Measurements from ENCODE around the gene GTF2IRD1. TPM values are rescaled to one million over a fixed set of nuclear protein-coding genes. Genes with fewer than 3 reads are reported as not detected.

GTF2IRD1 gene
- total RNA-seq, 1 donor from 2014 or later, result 0.39 TPM

GRCh38 chr7:74585844-74586243 is 132.1 kb downstream of the GTF2IRD1 start:
- intact Hi-C loops (cut with micrococcal nuclease), result no loop called here

DNA sequence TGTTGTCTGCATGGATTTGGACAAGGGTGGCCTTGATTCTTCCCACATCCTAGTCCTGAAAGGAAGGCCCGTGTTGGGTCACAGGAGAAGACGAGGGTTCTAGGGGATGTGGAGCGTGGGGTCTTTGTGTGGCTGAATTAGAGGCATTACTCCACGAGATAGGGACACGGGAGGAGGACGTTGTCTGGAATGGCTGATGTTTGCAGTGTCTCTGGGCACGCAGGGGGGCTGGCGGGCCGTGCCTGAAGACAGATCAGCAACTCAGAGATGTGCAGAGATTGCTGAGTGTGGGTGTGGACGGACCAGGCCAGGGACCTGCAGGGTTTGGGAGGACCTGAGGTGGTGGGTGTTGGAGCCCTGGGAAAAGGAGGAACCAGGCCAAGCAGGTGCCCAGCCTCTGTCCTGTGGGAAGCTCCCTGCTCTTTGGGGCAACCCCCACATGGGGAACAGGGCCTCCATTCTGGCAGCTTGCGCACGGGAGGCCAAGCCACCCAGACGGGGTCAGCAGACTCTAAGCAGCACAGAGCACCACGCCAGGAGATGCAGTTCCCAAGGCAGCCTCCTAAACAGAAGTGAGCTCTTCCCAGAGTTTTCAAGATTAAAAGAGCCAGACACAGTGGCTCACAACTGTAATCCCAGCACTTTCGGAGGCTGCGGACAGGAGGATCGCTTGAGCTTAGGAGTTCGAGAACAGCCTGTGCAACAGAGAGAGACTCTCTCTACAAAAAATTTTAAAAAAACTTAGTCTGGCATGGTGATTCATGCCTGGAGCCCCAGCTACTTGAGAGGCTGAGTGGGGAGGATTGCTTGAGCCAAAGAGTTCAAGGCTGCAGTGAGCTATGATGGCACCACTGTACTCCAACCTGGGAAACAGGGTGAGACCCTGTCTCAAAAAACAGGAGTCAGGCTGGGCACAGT is 132.8 kb downstream of the GTF2IRD1 start:
- intact Hi-C loops (cut with micrococcal nuclease), result no loop called here

- intact Hi-C loops (cut with micrococcal nuclease), result no loop called here
Observed at GRCh38 chr7:74587435-74588126, 133.9 kb downstream of the GTF2IRD1 start.

- intact Hi-C loops (cut with micrococcal nuclease), result no loop called here
Observed at GRCh38 chr7:74590813-74591212, 137.1 kb downstream of the GTF2IRD1 start.

GRCh38 chr7:74598558-74598957 is 144.9 kb downstream of the GTF2IRD1 start:
- intact Hi-C loops (cut with micrococcal nuclease), result no loop called here

DNA sequence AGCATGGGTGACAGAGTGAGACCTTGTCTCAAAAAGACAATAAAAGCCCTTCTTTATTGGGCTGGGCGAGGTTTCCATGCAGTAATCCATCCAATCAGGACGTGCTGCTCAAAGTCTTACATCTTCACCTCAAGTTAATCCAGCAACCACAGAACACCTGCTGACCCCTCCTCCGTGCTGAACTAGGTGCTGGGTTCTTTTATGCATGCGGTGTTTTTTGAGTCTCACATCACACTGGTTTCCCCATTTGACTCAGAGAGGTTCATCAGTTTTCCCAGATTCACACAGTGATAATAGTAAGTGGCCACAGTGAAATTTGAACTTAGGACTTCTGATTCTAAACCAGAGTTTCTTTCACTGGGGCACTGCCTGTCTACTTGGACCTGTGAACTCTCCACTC is 145.5 kb downstream of the GTF2IRD1 start:
- intact Hi-C loops (cut with micrococcal nuclease), result no loop called here

DNA sequence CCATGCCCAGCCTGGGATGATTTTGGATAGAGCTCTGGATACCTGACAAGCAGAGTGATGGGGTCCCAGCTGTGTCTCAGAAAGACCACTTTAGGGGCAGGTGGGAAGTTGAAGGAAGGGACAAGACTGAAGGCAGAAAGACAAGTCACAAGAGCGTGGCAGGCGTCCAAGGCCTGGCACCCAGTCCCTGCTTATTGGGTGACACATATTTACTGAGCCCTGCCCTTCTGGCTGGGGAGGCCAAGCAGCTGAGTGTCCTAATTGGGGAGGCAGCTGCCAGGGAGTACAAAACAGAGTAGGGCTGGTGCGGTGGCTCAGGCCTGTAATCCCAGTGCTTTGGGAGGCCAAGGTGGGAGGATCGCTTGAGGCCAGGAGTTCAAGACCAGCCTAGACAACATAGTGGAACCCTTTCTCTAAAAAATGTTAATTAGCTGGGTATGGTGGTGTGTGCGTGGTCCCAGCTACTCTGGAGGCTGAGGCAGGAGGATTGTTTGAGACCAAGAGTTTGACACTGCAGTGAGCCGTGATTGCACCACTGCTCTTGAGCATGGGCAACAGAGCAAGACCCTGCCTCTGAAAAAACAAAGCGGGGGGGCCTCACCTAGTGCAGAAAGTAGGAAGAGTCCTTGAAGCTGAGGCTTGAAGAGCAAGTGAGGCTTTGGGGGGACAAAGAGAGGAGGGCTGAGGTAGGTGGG is 150.8 kb downstream of the GTF2IRD1 start:
- intact Hi-C loops (cut with micrococcal nuclease), result no loop called here

DNA sequence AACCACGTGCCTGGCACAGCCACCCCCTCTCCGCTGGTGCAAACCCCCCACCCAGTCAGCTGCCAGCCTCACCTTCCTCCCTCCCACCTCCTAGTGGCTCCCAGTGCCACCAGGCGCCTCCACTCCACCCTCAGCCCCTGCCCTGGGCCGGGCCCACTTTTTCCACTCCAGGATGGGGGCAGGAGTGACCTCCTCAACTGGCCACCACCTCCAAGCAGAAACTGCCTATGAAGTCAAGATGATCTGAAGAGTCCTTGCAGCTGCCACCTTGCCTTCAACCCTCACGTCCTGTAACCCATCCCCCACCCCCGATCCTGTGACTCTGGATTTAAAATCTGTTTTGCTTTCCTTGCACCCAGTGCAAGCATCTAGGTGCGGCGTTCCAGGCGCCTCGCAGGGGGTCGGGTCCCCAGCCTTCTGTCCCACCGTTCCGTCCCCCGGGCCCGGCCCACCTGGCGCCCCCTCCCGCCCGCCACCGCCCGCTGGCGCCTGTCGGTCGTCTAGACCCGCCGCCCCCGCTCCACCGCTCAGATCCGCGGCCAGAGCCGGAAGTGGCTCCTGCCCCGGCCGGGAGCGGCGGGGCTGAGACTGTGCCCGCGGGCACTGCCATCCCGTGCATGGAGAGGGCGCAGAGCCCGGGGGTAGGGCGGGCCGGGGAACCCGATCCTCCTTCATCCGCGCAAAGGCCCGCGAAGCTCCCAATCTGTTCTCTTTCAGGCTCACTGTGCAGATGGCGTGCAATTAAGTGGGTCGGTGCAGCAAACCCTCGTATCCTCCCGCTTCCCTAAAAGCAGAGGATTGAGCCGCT is 152.6 kb downstream of the GTF2IRD1 start:
- intact Hi-C loops (cut with micrococcal nuclease), result no loop called here

DNA sequence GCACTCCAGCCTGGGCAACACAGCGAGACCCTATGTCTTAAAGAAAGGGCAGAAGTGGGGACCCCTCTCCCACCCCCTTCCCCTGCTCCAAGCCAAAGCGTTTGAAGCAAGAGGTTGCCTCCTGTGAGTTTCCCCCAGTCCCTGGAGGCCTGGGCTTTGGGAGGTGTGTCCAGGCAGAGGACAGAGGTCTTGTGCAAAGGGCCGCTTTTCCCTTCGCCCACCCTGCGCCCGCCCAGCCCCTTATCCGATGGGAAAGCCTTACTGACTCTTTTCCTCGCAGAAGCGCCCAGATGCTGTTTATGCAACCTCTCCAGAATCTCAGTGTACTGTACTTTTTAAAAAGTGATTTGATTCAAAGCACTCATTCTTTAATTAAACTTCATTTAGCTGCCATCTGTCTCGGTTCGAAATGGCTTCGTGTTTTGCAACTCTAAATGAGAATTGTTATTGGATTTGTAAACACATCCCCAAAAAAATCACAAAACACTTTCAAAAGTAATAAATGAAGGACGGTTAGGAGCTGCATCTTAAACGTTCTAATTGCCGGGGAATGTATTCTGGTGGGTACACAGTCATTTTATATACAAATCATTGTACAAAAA is 153.3 kb downstream of the GTF2IRD1 start:
- intact Hi-C loops (cut with micrococcal nuclease), result no loop called here

DNA sequence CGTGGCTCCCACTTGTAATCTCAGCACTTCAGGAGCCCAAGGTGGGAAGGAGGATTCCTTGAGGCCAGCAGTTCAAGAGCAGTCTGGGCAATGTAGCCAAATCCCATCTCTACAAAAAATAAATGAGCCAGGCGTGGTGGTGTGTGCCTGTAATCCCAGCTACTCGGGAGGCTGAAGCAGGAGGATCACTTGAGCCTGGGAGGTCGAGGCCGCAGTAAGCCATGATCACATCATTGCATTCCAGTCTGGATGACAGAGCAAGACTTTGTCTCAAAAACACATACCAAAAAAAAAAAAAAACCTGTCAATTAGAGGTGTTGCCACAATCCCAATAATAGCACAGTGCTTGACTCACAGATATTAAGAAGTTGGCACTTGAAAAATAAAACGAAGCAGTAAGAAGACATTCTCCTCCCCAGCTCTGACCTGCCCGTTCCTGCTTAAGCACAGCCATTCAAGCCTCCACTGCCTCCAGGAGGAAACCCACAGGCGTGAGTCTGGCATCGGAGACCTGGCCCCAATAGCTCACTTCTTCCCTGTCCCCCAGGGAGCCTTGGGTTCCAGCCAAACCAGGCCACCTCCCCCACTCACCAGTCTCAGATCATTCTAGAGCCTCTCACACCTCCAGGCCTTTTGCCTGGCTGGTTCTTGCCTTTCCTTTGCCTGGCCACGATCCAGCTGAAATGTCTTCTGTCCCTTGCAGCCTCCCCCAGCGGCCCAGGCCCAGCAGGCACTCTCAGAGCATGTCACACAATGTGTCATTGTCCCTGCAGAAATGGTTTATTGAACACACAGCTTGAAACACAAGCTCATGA is 158.5 kb downstream of the GTF2IRD1 start:
- intact Hi-C loops (cut with micrococcal nuclease), result no loop called here

DNA sequence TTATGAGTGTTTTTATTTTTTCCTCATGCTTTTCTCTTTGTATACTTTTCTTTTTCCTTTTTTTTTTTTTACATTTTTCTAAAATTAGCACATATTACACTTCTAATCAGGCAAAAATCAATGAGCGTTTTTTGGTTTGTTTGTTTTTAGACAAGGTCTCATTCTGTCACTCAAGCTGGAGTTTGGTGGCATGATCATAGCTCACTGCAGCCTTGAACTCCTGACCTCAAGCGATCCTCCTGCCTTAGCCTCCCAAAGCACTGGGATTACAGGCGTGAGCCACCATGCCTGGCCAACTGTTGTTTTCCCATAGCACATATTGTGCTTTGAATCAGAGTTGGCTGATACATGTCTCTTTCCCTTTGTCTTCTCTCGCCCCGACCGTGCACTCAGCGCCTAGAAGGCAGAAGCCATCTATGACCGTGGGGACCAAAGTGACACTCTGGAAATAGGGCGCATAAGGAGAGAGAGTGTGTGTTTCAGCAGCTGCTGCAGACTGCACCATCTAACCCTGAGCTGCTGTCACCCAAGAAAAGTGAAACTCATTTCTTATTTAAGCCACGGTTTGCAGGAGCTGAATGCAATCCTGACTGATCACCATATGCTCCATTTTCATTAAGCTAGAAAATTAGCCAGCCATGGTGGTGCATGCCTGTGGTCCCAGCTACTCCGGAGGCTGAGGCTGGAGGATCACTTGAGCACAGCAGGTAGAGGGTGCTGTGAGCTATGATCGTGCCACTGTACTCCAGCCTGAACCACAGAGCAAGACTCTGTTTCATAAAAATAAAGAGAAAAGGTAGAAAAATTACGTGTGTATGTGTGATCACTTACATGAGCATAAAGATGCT is 162.5 kb downstream of the GTF2IRD1 start:
- intact Hi-C loops (cut with micrococcal nuclease), result no loop called here

DNA sequence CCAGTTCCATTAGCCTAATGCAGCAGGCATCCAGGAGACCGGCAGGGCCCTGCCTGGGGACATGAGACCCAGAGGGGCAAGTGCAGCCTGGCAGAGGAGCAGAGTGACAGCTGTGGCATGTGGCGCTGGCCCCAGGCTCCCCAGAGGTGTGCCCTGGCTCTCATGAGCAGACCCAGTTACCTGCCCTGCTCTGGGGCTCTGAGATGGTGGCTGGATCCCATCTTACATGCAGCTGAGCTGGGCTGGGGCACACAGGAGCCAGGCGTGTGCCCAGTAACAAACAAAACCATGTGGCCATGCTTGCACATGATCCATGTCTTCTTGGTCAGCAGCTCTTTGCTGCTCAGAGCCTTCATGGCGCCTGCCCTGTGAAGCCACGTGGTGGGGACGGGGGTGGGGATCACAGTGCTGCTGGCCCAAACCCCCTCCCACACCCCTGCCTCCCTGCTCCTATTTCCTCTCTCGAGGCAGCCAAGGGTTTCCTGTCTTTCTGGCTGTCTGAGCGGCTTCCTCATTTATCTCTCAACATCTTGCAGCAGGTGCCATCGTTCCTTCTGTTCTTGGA is 163.6 kb downstream of the GTF2IRD1 start:
- intact Hi-C loops (cut with micrococcal nuclease), result no loop called here

DNA sequence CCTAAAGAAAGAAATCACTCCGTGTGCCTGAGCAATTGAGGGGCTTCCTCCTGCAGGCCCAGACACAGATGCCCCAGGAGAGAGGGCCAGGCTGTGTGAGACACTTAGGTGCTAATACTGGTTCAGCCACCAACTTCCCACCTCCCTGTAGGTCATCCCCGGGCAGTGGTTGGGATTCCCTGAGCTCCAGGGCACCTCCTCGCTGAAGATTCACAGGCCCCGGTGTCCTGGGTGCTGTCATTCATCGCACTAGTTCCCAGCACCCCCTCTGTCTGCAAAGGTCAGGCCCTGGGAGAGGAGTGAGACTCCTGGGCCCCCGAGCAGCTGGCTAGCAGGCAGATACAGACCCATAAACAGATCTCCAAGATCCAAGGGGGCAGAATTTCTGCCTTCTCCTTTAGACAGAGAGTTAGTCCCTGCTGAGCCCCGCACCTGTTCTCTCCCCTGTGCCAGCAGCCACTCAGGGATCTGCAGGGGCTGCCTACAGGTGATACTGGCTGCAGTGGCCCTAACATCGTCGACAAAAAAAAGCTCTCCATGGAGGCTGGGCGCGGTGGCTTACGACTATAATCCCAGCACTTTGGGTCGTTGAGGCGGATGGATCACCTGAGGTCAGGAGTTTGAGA is 165.6 kb downstream of the GTF2IRD1 start:
- intact Hi-C loops (cut with micrococcal nuclease), result no loop called here

GRCh38 chr7:74622228-74622749 is 168.6 kb downstream of the GTF2IRD1 start:
- intact Hi-C loops (cut with micrococcal nuclease), result no loop called here

- intact Hi-C loops (cut with micrococcal nuclease), result no loop called here
Observed at GRCh38 chr7:74623135-74623534, 169.4 kb downstream of the GTF2IRD1 start.

DNA sequence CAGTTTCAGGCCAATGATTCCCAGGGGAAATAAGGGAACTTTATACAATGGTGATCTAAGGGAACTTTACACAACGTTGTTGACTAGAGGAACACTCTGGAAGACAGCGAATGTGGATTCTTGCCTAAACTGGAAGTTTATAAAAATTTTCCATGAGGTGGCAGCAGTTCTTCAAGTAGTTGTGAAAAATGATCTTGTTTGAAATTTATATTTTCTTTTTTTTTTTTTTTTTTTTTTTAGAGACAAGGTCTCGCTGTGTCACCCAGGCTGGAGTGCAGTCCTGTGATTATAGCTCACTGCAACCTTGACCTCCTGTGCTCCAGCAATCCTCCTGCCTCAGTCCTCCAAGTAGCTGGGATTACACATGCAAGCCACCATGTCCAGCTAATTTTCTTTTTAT is 171.7 kb downstream of the GTF2IRD1 start:
- intact Hi-C loops (cut with micrococcal nuclease), result no loop called here

DNA sequence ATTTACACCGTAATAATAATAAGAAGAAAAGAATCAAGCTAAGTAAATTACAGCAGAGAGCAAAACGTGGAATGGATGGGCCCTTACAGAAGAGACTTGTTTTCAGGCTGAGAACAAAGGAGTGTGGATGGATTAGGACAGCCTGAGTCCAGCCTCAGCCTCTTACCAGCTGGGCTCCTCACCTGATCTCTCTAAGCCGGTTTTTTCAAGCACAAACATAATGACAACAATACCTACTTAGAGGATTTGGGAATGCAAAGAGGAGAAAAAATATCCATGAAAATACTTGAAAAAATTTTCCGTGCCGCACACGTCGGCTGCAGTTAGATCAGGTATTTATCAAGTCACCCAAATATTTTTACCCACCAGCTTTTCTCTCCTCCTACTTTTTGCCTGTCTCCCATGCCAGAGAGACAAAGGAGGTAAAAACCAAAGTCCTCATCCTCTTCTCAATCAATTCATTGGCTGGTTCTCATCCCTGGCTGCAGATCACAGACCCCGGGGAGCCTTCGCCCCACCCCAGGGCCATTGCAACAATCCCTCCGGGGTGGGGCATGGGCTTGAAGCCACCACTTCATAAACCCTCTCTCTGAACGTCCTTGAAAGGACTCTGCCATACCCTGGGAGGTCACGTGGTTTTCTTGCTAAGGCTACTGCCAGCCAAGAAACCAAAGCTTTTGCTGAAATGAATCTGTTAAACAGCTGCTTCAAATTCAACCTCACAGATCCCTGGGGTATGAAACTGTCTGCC is 174.1 kb downstream of the GTF2IRD1 start:
- intact Hi-C loops (cut with micrococcal nuclease), result no loop called here
